Aorta (tissue), 5 donors: ENCODE data around the gene WNT3A. TPM values are rescaled to one million over a fixed set of nuclear protein-coding genes. Genes with fewer than 3 reads are reported as not detected.

Experiments
- ATAC-seq: fragments of 200-7000 bp; cut with Tn5 transposase; one replicate; pipeline ENCODE4 v1.9.1; 2022; ENCODE audit warnings: moderate library complexity; ENCODE audit not compliant: low FRiP score
- DNase-seq, 2 donors: peaks; one replicate each; pipeline ENCODE4 v3.0.0-alpha.2; 2020
- H3K27ac ChIP-seq, 2 donors: one replicate each; pipeline ENCODE4 v1.5.1; 2013; ENCODE audit warnings: low read length in 2 of 2, mild to moderate bottlenecking in 2 of 2, moderate library complexity in 2 of 2, control low read depth in 1 of 2, inconsistent platforms in 1 of 2, low read depth in 1 of 2
- H3K27me3 ChIP-seq, 2 donors: one replicate each; pipeline ENCODE4 v1.6.1; 2013; ENCODE audit warnings: control low read depth in 1 of 2, low read length in 1 of 2, mild to moderate bottlenecking in 1 of 2, moderate library complexity in 1 of 2; ENCODE audit not compliant: insufficient read depth in 2 of 2, control insufficient read depth in 1 of 2
- H3K36me3 ChIP-seq, 2 donors: one replicate each; pipeline ENCODE4 v1.6.1; 2013; ENCODE audit warnings: control low read depth in 1 of 2, low read length in 1 of 2, mild to moderate bottlenecking in 1 of 2; ENCODE audit not compliant: insufficient read depth in 2 of 2, control insufficient read depth in 1 of 2
- H3K4me1 ChIP-seq, 2 donors: one replicate each; pipeline ENCODE4 v1.6.1; 2013; ENCODE audit warnings: low read length in 2 of 2, control low read depth in 1 of 2, mild to moderate bottlenecking in 1 of 2, moderate library complexity in 1 of 2; ENCODE audit not compliant: insufficient read depth in 2 of 2, control insufficient read depth in 1 of 2
- H3K4me3 ChIP-seq, 2 donors: one replicate each; pipeline ENCODE4 v1.5.1; 2013; ENCODE audit warnings: low read length in 2 of 2, control low read depth in 1 of 2, mild to moderate bottlenecking in 1 of 2
- H3K9me3 ChIP-seq: one replicate; pipeline ENCODE4 v1.6.1; 2013; ENCODE audit warnings: mild to moderate bottlenecking, low read length; ENCODE audit not compliant: control insufficient read depth
- WGBS, 2 donors: extraction: QIAGEN DNeasy Blood & Tissue Kit; methylation state at CpG; one replicate each; pipeline ENCODE4 v1.1.7; 2013; 5-methylcytosine and 5-hydroxymethylcytosine counted together
- intact Hi-C, 2 donors: fragments of 100-400 bp; cut with DNase I; formaldehyde crosslinking; loops; one replicate each; pipeline versions ENCODE4 v1.14.2 to v1.15.0; 2022
- polyA plus RNA-seq, 2 donors: library from polyadenylated mRNA; stranded (reverse); fragments of 200-250 nt; gene quantifications; one replicate each; pipeline ENCODE4 v1.2.3, GENCODE V29; 2013
- total RNA-seq, 2 donors: library from RNA; stranded (reverse); fragmentation: NEBNext Ultra II Directional; extraction: Animal tissue kit (Norgen Biotek cat#: 25700); gene quantifications; one replicate each; pipeline ENCODE4 v1.2.1, GENCODE V29; 2021
- donor health status: healthy with polysubstance abuse.
- donor health status: Bipolar disorder and iron deficiency.
- donor health status: DM: no; HTN: no; CAD: no.
- donor health status: DM: no; HTN: no; CAD: no.
- donor health status: DM: yes; HTN: yes; CAD: no.

WNT3A gene
- total and polyA plus RNA-seq, 4 donors = not detected

- H3K9me3 ChIP-seq = no peaks in the 10 kb centered on the region
- 12% methylated on average over 31 of the region's 31 CpGs for WGBS, 2 donors
- peak overlapping the region; percentile 46 to 74 for H3K4me3 ChIP-seq
- no peaks in the 10 kb centered on the region for H3K36me3 ChIP-seq
- DNase-seq (peak; percentile 57 to 75), ATAC-seq (peak; percentile 23)
- H3K27ac ChIP-seq = no peak overlapping the region
- intact Hi-C loops = loop anchor here (2.0 to 10.0 kb wide), 4 partner anchors 27 to 737 kb away; partner anchors contain the start of gene MRPL55 (in 1 of the 2)
- no peaks in the 10 kb centered on the region for H3K27me3 ChIP-seq
- peaks cover 2 to 10% of the 10 kb centered on the region in 2 donors for H3K4me1 ChIP-seq
Measured at GRCh38 chr1:228081578-228082213, 74.9 kb downstream of the WNT3A start.

- WGBS, 2 donors = 1% methylated on average over 58 to 87 of the region's 87 CpGs
- Histone ChIP-seq H3K27me3 (no peaks in the 10 kb centered on the region), H3K27ac (peak within 1 kb of the TSS; percentile 58 to 88), H3K4me1 (peaks cover 2 to 10% of the 10 kb centered on the region in 2 donors), H3K4me3 (peak within 1 kb of the TSS; percentile 46 to 96), H3K9me3 (no peaks in the 10 kb centered on the region), H3K36me3 (no peaks in the 10 kb centered on the region)
- peak; percentile 96 for ATAC-seq
- DNase-seq = peak; percentile 95 to 96
- intact Hi-C loops = loop anchor here (2.0 to 10.0 kb wide), 3 partner anchors 26 to 738 kb away; partner anchors contain the start of gene MRPL55 (in 1 of the 2)
Measured at GRCh38 chr1:228082214-228082917, 75.6 kb downstream of the WNT3A start, which contains the start of gene ARF1. Gene ARF1 (plus strand): TSS chr1:228082708. CDS start chr1:228097115, 14,407 bp downstream.

GRCh38 chr1:228082918-228083870, 76.4 kb downstream of the WNT3A start:
- Histone ChIP-seq H3K4me3 (peak overlapping the region; percentile 36 to 96), H3K36me3 (no peaks in the 10 kb centered on the region), H3K4me1 (peaks cover 2 to 10% of the 10 kb centered on the region in 2 donors), H3K27ac (peak overlapping the region; percentile 58 to 88), H3K9me3 (no peaks in the 10 kb centered on the region), H3K27me3 (no peaks in the 10 kb centered on the region)
- DNase-seq (peak; percentile 82 to 86), ATAC-seq (peak; percentile 5)
- 0% methylated on average over 66 to 79 of the region's 79 CpGs for WGBS, 2 donors
- intact Hi-C loops = loop anchor here (2.0 to 10.0 kb wide), 3 partner anchors 26 to 738 kb away; partner anchors contain the start of gene MRPL55 (in 1 of the 2)

GRCh38 chr1:228083871-228084278, 77.1 kb downstream of the WNT3A start:
- H3K4me1 ChIP-seq = peaks cover 2 to 12% of the 10 kb centered on the region in 2 donors
- no peaks in the 10 kb centered on the region for H3K27me3 ChIP-seq
- no peaks in the 10 kb centered on the region for H3K36me3 ChIP-seq
- DNase-seq = peak; percentile 67 to 72
- no peaks in the 10 kb centered on the region for H3K9me3 ChIP-seq
- H3K4me3 ChIP-seq = peak overlapping the region; percentile 36 to 96
- ATAC-seq = no peak
- intact Hi-C loops = loop anchor here (2.0 to 10.0 kb wide), 3 partner anchors 25 to 739 kb away; partner anchors contain the start of gene MRPL55 (in 1 of the 2)
- H3K27ac ChIP-seq = peak overlapping the region in 1 of 2 donors; percentile 88
- WGBS, 2 donors = 0% methylated on average over 17 of the region's 17 CpGs

GRCh38 chr1:228084325-228084724, 77.5 kb downstream of the WNT3A start:
- 3 to 5% methylated on average over 3 of the region's 3 CpGs for WGBS, 2 donors
- DNase-seq (no peak), ATAC-seq (no peak)
- intact Hi-C loops = loop anchor here (5.0 to 10.0 kb wide), 2 partner anchors 297 to 740 kb away; no protein-coding TSS in a partner anchor
- Histone ChIP-seq H3K4me3 (peak overlapping the region; percentile 36 to 96), H3K27me3 (no peaks in the 10 kb centered on the region), H3K36me3 (no peaks in the 10 kb centered on the region), H3K27ac (no peak overlapping the region), H3K4me1 (peaks cover 2 to 16% of the 10 kb centered on the region in 2 donors), H3K9me3 (no peaks in the 10 kb centered on the region)

DNA sequence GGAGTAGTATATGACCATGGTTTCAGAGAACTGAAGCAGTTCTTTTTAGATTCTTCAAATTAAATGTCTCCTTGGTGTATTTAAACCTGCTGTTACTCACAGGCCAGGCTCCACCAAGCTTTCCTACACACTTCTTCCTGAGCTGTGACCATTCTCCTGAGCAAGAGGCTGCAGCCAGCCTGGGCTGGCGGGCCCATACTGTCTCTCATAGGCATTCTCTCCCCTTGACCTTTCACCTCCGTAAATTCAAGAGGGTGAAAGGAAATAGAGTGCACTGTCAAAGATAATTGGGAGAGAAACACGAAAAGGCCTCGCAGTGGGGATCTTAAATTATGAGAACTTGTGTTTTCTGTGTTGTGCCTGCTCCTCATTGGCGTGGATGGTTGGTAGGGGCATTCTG, 78.0 kb downstream of the WNT3A start:
- peaks cover 2 to 18% of the 10 kb centered on the region in 2 donors for H3K4me1 ChIP-seq
- H3K36me3 ChIP-seq = no peaks in the 10 kb centered on the region
- intact Hi-C loops = loop anchor here (5.0 to 10.0 kb wide), 2 partner anchors 297 to 740 kb away; no protein-coding TSS in a partner anchor
- no peaks in the 10 kb centered on the region for H3K27me3 ChIP-seq
- no peaks in the 10 kb centered on the region for H3K9me3 ChIP-seq
- peak overlapping the region in 1 of 2 donors; percentile 96 for H3K4me3 ChIP-seq
- 30 to 44% methylated on average over 5 of the region's 5 CpGs for WGBS, 2 donors
- ATAC-seq (no peak), DNase-seq (no peak)
- no peak overlapping the region for H3K27ac ChIP-seq

GRCh38 chr1:228085287-228085951, 78.6 kb downstream of the WNT3A start:
- DNase-seq = peak; percentile 45 to 49
- Histone ChIP-seq H3K4me3 (no peak overlapping the region), H3K27ac (no peak overlapping the region), H3K27me3 (no peaks in the 10 kb centered on the region), H3K4me1 (peaks cover 2 to 18% of the 10 kb centered on the region in 2 donors), H3K9me3 (no peaks in the 10 kb centered on the region), H3K36me3 (no peaks in the 10 kb centered on the region)
- whole genome bisulfite sequencing, 2 donors = 43 to 44% methylated on average over 6 of the region's 6 CpGs
- intact Hi-C loops = loop anchor here in 1 of 2 donors (10.0 kb wide), 1 partner anchor 741 kb away; no protein-coding TSS in a partner anchor
- no peak for ATAC-seq
